ENCODE data around the gene ARPP19. TPM values are rescaled to one million over a fixed set of nuclear protein-coding genes. Genes with fewer than 3 reads are reported as not detected.
"Not testable (repeated sequence)": the region's sequence is repeated elsewhere in the genome, so short reads cannot be mapped to it uniquely, and the experiment has no call there.

Gene ARPP19
- total RNA-seq, 2 experiments from 2014 or later = 48.0 to 101 TPM

GRCh38 chr15:52579852-52580251, 11.0 kb upstream of the ARPP19 start:
- no peak for DNase-seq (ENCODE audit: low spot score)
- Histone ChIP-seq H4K20me1 (ENCODE audit: insufficient read depth, low read length) (no peaks in the 10 kb centered on the region), H3K79me2 (ENCODE audit: insufficient read depth, low read depth, low read length) (no peaks in the 10 kb centered on the region), H3K9me2 (ENCODE audit: insufficient read depth, low read length) (no peaks in the 10 kb centered on the region), H3K9me3 (ENCODE audit: low read length) (no peaks in the 10 kb centered on the region), H3K4me1 (ENCODE audit: insufficient read depth, low read length, poor library complexity, severe bottlenecking) (no peaks in the 10 kb centered on the region), H3K4me3 (ENCODE audit: low read depth, low read length, poor library complexity, severe bottlenecking) (no peak overlapping the region), H2AFZ (ENCODE audit: low read length) (no peak overlapping the region), H3K27ac (ENCODE audit: low read depth, low read length, poor library complexity, severe bottlenecking) (no peak overlapping the region), H3K36me3 (ENCODE audit: insufficient read depth, low read length) (peaks cover 35% of the 10 kb centered on the region), H3K4me2 (ENCODE audit: low read length) (no peak overlapping the region)
- ChIA-PET CTCF (ENCODE audit: unreplicated experiment) (no interaction called here), POLR2A (interaction anchor here (0.6 kb wide), 1 partner anchor 152 kb away, joined by 3 read pairs; no protein-coding TSS in a partner anchor)
- TF ChIP-seq CTCF (conservative IDR thresholded peaks at IDR 0.05; ENCODE audit: low read length) = no peak
- TF ChIP-seq EZH2phosphoT487 (IDR thresholded peaks at IDR 0.05; ENCODE audit: borderline replicate concordance, low read depth, low read length) = no peak
- no TSS peak for BruUV-seq (replicated peaks)
- intact Hi-C loops (cut with micrococcal nuclease; ENCODE audit: unreplicated experiment) = loop anchor here (5.0 kb wide), 1 partner anchor 152 kb away; no protein-coding TSS in a partner anchor

GRCh38 chr15:52576692-52577091, 7.9 kb upstream of the ARPP19 start:
- POLR2A ChIA-PET = interaction anchor here (0.6 to 1.4 kb wide), 3 partner anchors 9 to 308 kb away, joined by 3 to 8 read pairs (median 7); no protein-coding TSS in a partner anchor
- CTCF ChIA-PET (ENCODE audit: unreplicated experiment) = no interaction called here
- Histone ChIP-seq H3K9me3 (ENCODE audit: low read length) (no peaks in the 10 kb centered on the region), H3K4me3 (ENCODE audit: low read depth, low read length, poor library complexity, severe bottlenecking) (no peak overlapping the region), H3K4me2 (ENCODE audit: low read length) (no peak overlapping the region), H2AFZ (ENCODE audit: low read length) (no peak overlapping the region), H3K79me2 (ENCODE audit: insufficient read depth, low read depth, low read length) (no peaks in the 10 kb centered on the region), H3K27ac (ENCODE audit: low read depth, low read length, poor library complexity, severe bottlenecking) (no peak overlapping the region), H3K9me2 (ENCODE audit: insufficient read depth, low read length) (no peaks in the 10 kb centered on the region), H4K20me1 (ENCODE audit: insufficient read depth, low read length) (no peaks in the 10 kb centered on the region), H3K4me1 (ENCODE audit: insufficient read depth, low read length, poor library complexity, severe bottlenecking) (no peaks in the 10 kb centered on the region), H3K36me3 (ENCODE audit: insufficient read depth, low read length) (peaks cover 13% of the 10 kb centered on the region)
- TF ChIP-seq CTCF (conservative IDR thresholded peaks at IDR 0.05; ENCODE audit: low read length) (no peak), EZH2phosphoT487 (IDR thresholded peaks at IDR 0.05; ENCODE audit: borderline replicate concordance, low read depth, low read length) (no peak)
- no TSS peak for BruUV-seq (replicated peaks)
- intact Hi-C loops (cut with micrococcal nuclease; ENCODE audit: unreplicated experiment) = no loop called here
- no peak for DNase-seq (ENCODE audit: low spot score)

GRCh38 chr15:52575573-52575972, 6.7 kb upstream of the ARPP19 start:
- DNase-seq (ENCODE audit: low spot score); H3K9me3 ChIP-seq (ENCODE audit: low read length); H4K20me1 ChIP-seq (ENCODE audit: insufficient read depth, low read length); H3K4me1 ChIP-seq (ENCODE audit: insufficient read depth, low read length, poor library complexity, severe bottlenecking); H3K79me2 ChIP-seq (ENCODE audit: insufficient read depth, low read depth, low read length); H3K4me3 ChIP-seq (ENCODE audit: low read depth, low read length, poor library complexity, severe bottlenecking); CTCF ChIA-PET (ENCODE audit: unreplicated experiment); BruUV-seq (replicated peaks); intact Hi-C loops (cut with micrococcal nuclease; ENCODE audit: unreplicated experiment); H3K27ac ChIP-seq (ENCODE audit: low read depth, low read length, poor library complexity, severe bottlenecking); H3K4me2 ChIP-seq (ENCODE audit: low read length); H3K36me3 ChIP-seq (ENCODE audit: insufficient read depth, low read length); H3K9me2 ChIP-seq (ENCODE audit: insufficient read depth, low read length); H2AFZ ChIP-seq (ENCODE audit: low read length): not testable (repeated sequence)
- POLR2A ChIA-PET = interaction anchor here (0.6 to 1.4 kb wide), 3 partner anchors 10 to 358 kb away, joined by 3 to 7 read pairs (median 3); no protein-coding TSS in a partner anchor
